BLaER1 treated with 17β-estradiol and CSF1 and Interleukin-3, amounts not matched to agents 10 nM and 100 nM (cell line): Measurements from ENCODE around the gene SLAMF7.

Experiments
- H3K27ac ChIP-seq, 11 experiments: shearing (Covaris generic); formaldehyde crosslinking; 2 replicates each; pipeline ENCODE4 v1.8.1; 2022
- H3K27me3 ChIP-seq, 11 experiments: shearing (Covaris generic); formaldehyde crosslinking; 2 replicates each; pipeline ENCODE4 v1.8.1; 2022
- H3K36me3 ChIP-seq, 11 experiments: shearing (Covaris generic); formaldehyde crosslinking; 2 replicates each; pipeline ENCODE4 v1.8.1; 2022
- H3K4me1 ChIP-seq, 10 experiments: shearing (Covaris generic); formaldehyde crosslinking; 2 replicates each; pipeline ENCODE4 v1.8.1; 2022
- H3K4me2 ChIP-seq, 11 experiments: shearing (Covaris generic); formaldehyde crosslinking; 2 replicates each; pipeline ENCODE4 v1.8.1; 2022
- H3K4me3 ChIP-seq, 10 experiments: shearing (Covaris generic); formaldehyde crosslinking; 2 replicates each; pipeline ENCODE4 v1.8.1; 2022
- H3K9ac ChIP-seq, 11 experiments: shearing (Covaris generic); formaldehyde crosslinking; 2 replicates each; pipeline ENCODE4 v1.8.1; 2022
- H3K9me3 ChIP-seq, 11 experiments: shearing (Covaris generic); formaldehyde crosslinking; replicated peaks in 1 of 11; 2 replicates each; pipeline ENCODE4 v1.8.1; 2022
- H4K20me1 ChIP-seq, 11 experiments: shearing (Covaris generic); formaldehyde crosslinking; 2 replicates each; pipeline ENCODE4 v1.8.1; 2022
- Cebpa-rat ChIP-seq, 11 experiments: shearing (Covaris generic); IDR thresholded peaks; 2 replicates each; pipeline ENCODE4 v1.8.1; 2022

The SLAMF7 gene

DNA sequence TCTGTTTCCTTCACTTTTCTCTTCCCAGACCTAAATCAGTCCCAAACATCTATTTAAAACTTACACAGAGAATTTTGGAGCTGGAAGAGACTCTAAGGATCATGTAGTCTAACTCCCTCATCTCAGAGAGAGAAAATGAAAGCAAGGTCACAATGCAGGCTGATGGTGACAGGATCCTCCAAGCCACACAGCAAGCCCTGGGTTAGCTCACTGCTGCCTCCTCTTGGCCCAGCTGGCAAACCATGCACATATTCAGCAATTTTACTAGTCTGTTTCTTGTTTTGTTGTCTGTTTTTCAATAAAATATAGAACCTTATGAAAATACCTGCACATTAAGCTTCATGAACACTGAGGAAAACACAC lies 29.2 kb downstream of the SLAMF7 start:
- H3K27me3 ChIP-seq = no peaks in the 10 kb centered on the region
- peaks cover 0 to 23% (median 13%) of the 10 kb centered on the region in 10 experiments; a peak in 17 of 20 replicates for H3K4me1 ChIP-seq
- no peaks in the 10 kb centered on the region for H4K20me1 ChIP-seq
- peak overlapping the region in 7 of 11 experiments; percentile 19 to 60 (median 49); a peak in 12 of 22 replicates for H3K27ac ChIP-seq
- H3K9me3 ChIP-seq = no peaks in the 10 kb centered on the region; a peak in 1 of 22 replicates
- peak overlapping the region; percentile 39 to 89 (median 59) for H3K4me2 ChIP-seq
- no peak for TF ChIP-seq Cebpa-rat (IDR thresholded peaks at IDR 0.05)
- H3K4me3 ChIP-seq = peak overlapping the region in 3 of 10 experiments; percentile 21 to 27 (median 22); a peak in 6 of 20 replicates
- peak overlapping the region in 5 of 11 experiments; percentile 7 to 45 (median 17); a peak in 4 of 22 replicates for H3K9ac ChIP-seq
- no peaks in the 10 kb centered on the region for H3K36me3 ChIP-seq

DNA sequence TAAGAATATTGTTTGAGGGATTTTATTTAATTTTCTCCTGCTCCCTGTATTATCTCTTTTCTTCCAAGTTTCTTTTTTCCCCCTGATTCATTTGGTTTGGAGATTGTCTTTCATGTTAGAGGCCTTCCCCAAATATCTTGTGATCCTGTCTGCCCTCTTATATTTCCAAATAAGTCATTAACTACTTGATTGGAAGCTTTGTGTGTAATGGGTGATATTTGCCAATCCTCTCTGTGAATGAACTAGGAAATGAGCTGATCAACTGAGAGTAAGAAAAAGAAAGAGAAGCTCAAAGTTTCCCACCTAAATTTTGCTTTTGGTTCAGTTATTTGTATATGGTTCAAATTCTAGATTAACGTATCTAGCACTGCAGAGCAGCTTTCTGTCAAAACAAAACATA lies 33.3 kb downstream of the SLAMF7 start:
- TF ChIP-seq Cebpa-rat (IDR thresholded peaks at IDR 0.05) = no peak
- no peak overlapping the region for H3K9ac ChIP-seq
- H3K27me3 ChIP-seq = no peaks in the 10 kb centered on the region
- peaks cover 26 to 46% (median 36%) of the 10 kb centered on the region in 10 experiments for H3K4me1 ChIP-seq
- H3K4me2 ChIP-seq = no peak overlapping the region
- no peak overlapping the region for H3K27ac ChIP-seq
- H3K4me3 ChIP-seq = no peak overlapping the region
- H3K9me3 ChIP-seq = no peaks in the 10 kb centered on the region
- H3K36me3 ChIP-seq = no peaks in the 10 kb centered on the region
- H4K20me1 ChIP-seq = no peaks in the 10 kb centered on the region

DNA sequence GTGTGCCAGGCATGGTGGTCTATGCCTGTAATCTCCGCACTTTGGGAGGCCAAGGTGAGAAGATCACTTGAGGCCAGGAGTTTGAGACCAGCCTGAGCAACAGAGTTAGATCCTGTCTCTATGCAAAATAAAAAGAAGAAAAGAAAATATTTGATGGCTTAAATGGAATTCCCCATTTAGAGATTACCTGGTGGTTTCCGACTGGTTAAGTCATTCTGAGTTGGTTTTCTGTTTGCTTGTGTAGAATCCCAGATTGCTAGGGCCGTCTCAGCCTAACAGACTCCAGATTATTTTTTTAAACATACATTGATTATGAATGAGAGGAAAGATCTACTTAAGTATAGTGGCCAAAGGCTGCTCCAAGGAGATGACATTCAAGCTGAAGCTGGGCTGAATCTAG lies 34.0 kb downstream of the SLAMF7 start:
- Histone ChIP-seq H4K20me1 (no peaks in the 10 kb centered on the region), H3K36me3 (no peaks in the 10 kb centered on the region), H3K9me3 (no peaks in the 10 kb centered on the region), H3K4me1 (peaks cover 21 to 38% (median 34%) of the 10 kb centered on the region in 10 experiments), H3K4me2 (no peak overlapping the region), H3K27me3 (no peaks in the 10 kb centered on the region), H3K27ac (no peak overlapping the region), H3K4me3 (no peak overlapping the region), H3K9ac (no peak overlapping the region)
- no peak for TF ChIP-seq Cebpa-rat (IDR thresholded peaks at IDR 0.05)

DNA sequence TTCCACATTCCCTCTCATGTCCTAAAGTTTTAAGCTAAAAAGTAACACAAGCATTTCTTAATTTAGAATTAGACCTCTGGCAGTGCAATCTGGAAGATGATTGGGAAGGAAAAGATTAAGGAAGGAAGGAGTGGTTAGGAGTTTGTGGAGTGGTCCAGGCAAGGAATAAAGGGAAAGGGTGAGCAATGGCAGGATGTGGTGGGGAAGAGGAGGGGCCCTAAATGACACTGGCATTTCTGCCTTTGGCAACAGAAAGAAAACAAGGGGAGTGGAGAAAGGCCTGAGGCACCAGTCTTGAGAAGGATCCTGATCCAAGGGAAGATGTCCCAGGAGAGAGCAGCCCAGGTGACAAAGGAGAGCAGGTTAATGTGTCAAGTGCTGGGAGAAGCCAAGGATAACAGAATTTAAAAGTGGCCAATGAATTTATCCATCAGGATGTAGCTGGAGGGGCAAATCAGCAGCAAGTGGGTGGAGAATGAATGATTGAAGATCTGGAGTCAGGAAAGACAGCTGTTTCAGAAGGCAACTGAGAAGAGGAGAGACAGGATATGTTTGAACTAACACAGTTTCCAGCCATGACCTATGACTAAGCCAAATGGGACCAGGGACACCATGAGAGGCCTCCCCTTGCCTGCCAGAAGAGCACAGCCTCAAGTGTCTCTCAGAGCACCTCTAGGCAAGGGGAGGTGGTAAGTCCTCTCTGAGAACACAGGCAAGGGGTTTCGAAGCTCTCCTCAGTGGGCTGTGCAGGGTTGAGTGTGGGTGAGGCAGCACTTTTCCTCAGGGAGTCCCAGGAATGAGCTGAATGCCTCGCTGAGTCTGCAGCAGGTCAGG lies 36.1 kb downstream of the SLAMF7 start:
- Histone ChIP-seq H3K9ac (peak overlapping the region in 6 of 11 experiments; percentile 4 to 56 (median 32); a peak in 10 of 22 replicates), H4K20me1 (no peaks in the 10 kb centered on the region), H3K9me3 (no peaks in the 10 kb centered on the region), H3K4me3 (peak overlapping the region in 2 of 10 experiments; percentile 3 to 26; a peak in 3 of 20 replicates), H3K4me2 (peak overlapping the region; percentile 49 to 89 (median 72)), H3K36me3 (no peaks in the 10 kb centered on the region), H3K27me3 (no peaks in the 10 kb centered on the region), H3K4me1 (peaks cover 24 to 50% (median 37%) of the 10 kb centered on the region in 10 experiments), H3K27ac (peak overlapping the region in 9 of 11 experiments; percentile 6 to 76 (median 67); a peak in 16 of 22 replicates)
- no peak for TF ChIP-seq Cebpa-rat (IDR thresholded peaks at IDR 0.05)

DNA sequence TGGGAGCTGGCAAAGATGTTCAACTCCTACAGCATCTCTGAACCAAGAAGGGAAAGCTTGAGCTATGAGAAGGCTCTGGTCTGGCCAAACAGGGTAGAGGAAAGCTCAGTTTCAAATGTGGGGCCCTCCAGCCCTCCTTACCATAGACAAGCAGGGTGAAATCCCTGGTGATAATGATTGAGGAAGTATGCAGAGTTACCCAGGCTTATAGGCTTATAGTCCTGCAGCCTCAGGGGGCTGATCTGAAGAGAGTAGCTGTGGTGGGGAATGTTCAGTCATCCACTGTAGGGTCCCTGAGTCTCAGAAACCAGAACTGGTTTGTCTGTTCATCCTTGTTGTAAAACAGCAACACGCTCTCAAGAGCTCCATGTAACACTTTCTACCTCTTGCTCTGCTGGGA lies 37.1 kb downstream of the SLAMF7 start:
- no peaks in the 10 kb centered on the region for H3K36me3 ChIP-seq
- H3K4me2 ChIP-seq = peak overlapping the region; percentile 49 to 89 (median 72)
- no peaks in the 10 kb centered on the region for H3K9me3 ChIP-seq
- peak overlapping the region in 7 of 11 experiments; percentile 32 to 76 (median 67); a peak in 13 of 22 replicates for H3K27ac ChIP-seq
- peaks cover 28 to 59% (median 45%) of the 10 kb centered on the region in 10 experiments for H3K4me1 ChIP-seq
- H3K27me3 ChIP-seq = no peaks in the 10 kb centered on the region
- TF ChIP-seq Cebpa-rat (IDR thresholded peaks at IDR 0.05) = no peak
- H3K9ac ChIP-seq = peak overlapping the region in 2 of 11 experiments; percentile 16 to 20; a peak in 3 of 22 replicates
- H3K4me3 ChIP-seq = no peak overlapping the region; a peak in 1 of 20 replicates
- no peaks in the 10 kb centered on the region for H4K20me1 ChIP-seq

DNA sequence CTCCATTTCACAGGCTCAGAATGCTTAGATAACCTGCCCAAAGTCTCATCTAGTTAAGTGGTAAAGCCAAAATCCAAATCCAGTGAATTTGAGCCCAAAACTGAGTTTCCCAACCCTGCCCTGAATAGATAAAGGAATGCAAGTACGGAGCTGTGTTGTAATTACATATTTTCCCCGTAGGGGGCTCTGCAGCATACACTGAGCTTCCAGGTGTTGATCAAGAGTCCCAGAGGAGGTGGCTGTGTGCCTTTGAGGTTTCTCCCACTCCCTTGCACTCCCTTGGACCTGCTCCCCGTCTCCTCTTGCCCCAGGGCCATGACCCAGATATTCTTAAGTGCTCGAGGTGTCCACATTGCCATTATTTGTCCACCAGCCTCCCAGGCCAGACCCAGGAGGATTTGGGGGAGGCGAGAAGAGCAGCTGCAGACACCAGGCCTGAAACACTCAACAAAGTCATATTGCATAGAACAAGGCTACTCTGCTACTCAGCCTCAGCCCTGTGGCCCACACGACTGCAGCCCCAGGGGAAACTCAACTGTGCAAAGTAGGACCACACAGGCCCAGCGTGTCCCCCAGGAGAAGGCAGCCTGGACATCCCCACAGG lies 38.5 kb downstream of the SLAMF7 start:
- H3K9me3 ChIP-seq = no peaks in the 10 kb centered on the region
- peaks cover 42 to 73% (median 59%) of the 10 kb centered on the region in 10 experiments for H3K4me1 ChIP-seq
- no peak overlapping the region for H3K4me3 ChIP-seq
- no peaks in the 10 kb centered on the region for H4K20me1 ChIP-seq
- H3K27me3 ChIP-seq = no peaks in the 10 kb centered on the region
- no peaks in the 10 kb centered on the region for H3K36me3 ChIP-seq
- no peak overlapping the region for H3K27ac ChIP-seq
- H3K4me2 ChIP-seq = no peak overlapping the region; a peak in 1 of 22 replicates
- no peak for TF ChIP-seq Cebpa-rat (IDR thresholded peaks at IDR 0.05)
- H3K9ac ChIP-seq = no peak overlapping the region

DNA sequence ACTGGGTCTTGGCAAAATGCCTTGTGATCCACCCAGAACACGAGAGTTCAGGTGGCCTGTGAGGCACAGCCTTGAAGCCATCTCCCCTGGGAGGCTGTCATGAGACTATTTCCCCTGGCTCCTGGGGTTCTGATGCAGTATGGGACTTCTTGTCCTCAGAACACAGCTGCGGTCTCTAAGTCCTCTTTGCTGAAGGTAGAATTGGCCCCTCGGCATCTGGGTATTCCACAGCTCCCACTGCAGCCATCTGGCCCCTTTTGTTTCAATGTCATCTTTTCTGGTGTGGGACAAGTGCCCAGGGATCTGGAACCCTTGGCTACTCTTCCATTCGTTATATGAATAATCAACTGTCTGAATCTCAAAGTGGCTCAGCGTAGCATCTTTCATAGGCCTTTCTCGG lies 39.9 kb downstream of the SLAMF7 start:
- H3K27ac ChIP-seq = no peak overlapping the region
- peak overlapping the region in 8 of 11 experiments; percentile 1 to 39 (median 30); a peak in 9 of 22 replicates for H3K4me2 ChIP-seq
- H3K4me3 ChIP-seq = no peak overlapping the region
- H3K9ac ChIP-seq = no peak overlapping the region
- TF ChIP-seq Cebpa-rat (IDR thresholded peaks at IDR 0.05) = no peak
- no peaks in the 10 kb centered on the region for H4K20me1 ChIP-seq
- no peaks in the 10 kb centered on the region for H3K9me3 ChIP-seq
- H3K27me3 ChIP-seq = no peaks in the 10 kb centered on the region
- peaks cover 46 to 76% (median 61%) of the 10 kb centered on the region in 10 experiments for H3K4me1 ChIP-seq
- no peaks in the 10 kb centered on the region for H3K36me3 ChIP-seq

DNA sequence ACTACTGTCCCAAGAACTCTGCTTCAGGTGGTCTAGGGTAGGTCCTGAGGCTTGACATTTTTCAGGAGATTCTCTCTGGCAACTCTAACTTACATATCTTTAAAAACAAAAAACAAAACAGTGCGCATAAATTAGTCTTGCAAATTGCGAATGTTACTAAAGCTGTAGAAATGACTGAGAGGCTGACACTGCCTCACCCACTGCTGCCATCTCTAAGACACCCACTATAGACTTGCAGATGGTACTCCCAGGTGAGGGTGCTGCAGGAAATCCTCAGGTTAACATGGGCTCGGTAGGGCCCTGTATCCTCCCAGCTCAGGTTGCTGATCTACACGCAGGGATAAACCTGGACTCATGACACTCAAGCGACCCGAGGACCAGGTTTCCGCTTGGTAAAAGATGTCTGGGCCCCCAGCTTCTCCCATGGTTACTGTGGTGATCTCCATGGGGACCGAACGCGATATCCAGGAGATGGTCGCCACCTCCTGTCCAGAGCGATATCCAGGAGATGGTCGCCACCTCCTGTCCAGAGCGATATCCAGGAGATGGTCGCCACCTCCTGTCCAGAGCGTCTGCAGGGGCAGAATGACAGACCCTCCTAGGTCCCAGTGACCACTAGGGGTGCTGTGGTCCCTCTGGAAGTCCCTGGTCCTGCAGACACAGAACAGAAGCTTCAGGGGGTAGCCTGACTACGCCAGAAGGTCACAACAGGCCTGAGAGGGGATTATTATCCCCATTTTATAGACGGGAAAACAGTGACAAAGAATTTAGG lies 40.8 kb downstream of the SLAMF7 start:
- Histone ChIP-seq H3K27ac (no peak overlapping the region), H3K27me3 (no peaks in the 10 kb centered on the region), H4K20me1 (no peaks in the 10 kb centered on the region), H3K36me3 (no peaks in the 10 kb centered on the region), H3K9me3 (no peaks in the 10 kb centered on the region), H3K4me2 (peak overlapping the region in 2 of 11 experiments; percentile 3 to 38; a peak in 1 of 22 replicates), H3K4me1 (peaks cover 39 to 68% (median 57%) of the 10 kb centered on the region in 10 experiments), H3K9ac (no peak overlapping the region), H3K4me3 (no peak overlapping the region)
- TF ChIP-seq Cebpa-rat (IDR thresholded peaks at IDR 0.05) = no peak

DNA sequence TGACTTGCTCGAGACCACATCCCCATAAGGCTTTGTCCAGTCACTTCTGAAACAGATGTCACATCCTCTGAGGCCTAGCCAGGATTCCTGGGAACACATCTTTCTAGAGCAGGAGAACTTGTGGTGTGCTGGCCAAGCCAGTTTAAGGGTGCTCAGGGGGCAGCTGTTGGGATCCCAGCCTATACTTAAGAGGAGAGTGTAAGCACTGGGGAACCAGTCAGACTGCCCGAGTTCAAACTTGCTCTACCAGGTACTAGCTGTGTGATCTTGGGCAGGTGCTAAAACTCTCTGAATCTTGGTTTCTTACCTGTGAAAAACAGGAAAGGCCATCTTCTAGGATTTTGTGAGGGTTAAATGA lies 41.3 kb downstream of the SLAMF7 start:
- H3K4me2 ChIP-seq = peak overlapping the region in 5 of 11 experiments; percentile 31 to 61 (median 51); a peak in 5 of 22 replicates
- H4K20me1 ChIP-seq = no peaks in the 10 kb centered on the region
- no peaks in the 10 kb centered on the region for H3K36me3 ChIP-seq
- no peaks in the 10 kb centered on the region for H3K27me3 ChIP-seq
- H3K9ac ChIP-seq = no peak overlapping the region
- no peak overlapping the region for H3K27ac ChIP-seq
- no peak for TF ChIP-seq Cebpa-rat (IDR thresholded peaks at IDR 0.05)
- no peak overlapping the region for H3K4me3 ChIP-seq
- H3K9me3 ChIP-seq = no peaks in the 10 kb centered on the region
- H3K4me1 ChIP-seq = peaks cover 33 to 62% (median 52%) of the 10 kb centered on the region in 10 experiments
